Measurements from ENCODE around the gene A3GALT2.
"Not testable (repeated sequence)": the region's sequence is repeated elsewhere in the genome, so short reads cannot be mapped to it uniquely, and the experiment has no call there.

Gene A3GALT2

DNA sequence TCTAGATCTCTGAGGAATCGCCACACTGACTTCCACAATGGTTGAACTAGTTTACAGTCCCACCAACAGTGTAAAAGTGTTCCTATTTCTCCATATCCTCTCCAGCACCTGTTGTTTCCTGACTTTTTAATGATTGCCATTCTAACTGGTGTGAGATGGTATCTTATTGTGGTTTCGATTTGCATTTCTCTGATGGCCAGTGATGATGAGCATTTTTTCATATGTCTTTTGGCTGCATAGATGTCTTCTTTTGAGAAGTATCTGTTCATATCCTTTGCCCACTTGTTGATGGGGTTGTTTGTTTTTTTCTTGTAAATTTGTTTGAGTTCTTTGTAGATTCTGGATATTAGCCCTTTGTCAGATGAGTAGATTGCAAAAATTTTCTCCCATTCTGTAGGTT is 30.3 kb downstream of the A3GALT2 start:
- DNase-seq, result not testable (repeated sequence)

- no peak for DNase-seq
Observed at GRCh38 chr1:33289858-33290154, 31.1 kb downstream of the A3GALT2 start.

GRCh38 chr1:33288976-33289857 is 31.7 kb downstream of the A3GALT2 start:
- DNase-seq, result no peak

DNA sequence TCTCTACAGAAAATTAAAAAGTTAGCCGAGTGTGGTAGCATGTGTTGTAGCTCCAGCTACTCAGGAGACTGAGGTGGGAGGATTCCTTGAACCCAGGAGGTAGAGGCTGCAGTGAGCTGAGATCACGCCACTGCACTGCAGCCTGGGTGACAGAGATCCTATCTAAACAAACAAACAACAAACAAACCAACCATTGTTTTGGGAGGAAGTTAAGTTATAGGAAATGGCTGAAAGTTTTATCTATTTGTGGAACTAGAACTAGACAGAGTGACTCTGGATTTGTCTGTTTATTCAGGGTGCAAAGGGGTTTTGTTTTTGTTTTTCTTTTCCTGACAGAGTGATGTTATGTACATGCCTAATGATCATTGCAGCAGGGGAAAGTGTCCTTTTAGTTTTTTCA is 33.6 kb downstream of the A3GALT2 start:
- DNase-seq, result no peak

DNA sequence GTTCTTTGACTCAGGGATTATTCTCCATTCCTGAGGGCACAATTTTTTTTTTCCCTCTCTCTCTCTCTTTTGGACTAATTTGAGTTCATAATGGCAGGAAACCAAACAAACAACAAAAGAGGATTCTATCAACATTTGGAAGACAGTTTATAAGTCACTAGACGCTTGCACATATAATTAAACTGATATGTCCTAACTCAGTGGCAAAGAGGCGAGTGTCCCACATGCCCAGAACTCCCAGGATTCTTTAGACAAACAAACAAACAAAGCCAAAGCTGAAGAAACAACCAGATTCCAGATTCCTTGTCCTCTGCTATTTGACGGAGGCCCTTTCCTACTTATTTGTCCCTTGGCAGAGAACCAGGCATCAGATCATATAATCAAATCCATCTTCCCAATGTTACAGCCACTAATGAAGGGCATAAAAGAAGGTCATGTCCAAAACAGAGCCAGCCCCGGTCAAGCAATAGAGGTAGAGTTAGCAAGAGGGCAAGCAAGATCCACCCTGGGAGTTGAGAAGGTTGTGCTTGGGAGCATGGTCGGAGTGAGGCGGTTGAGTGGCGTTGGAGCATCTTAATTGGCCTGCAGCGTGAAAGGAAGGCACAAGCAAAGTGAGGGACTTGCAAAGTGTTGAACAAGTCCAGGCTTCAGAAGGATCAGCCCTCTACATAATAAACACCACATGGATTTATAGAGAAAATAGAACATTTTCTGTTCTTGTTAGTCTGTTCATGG is 34.3 kb downstream of the A3GALT2 start:
- DNase-seq, result no peak

DNA sequence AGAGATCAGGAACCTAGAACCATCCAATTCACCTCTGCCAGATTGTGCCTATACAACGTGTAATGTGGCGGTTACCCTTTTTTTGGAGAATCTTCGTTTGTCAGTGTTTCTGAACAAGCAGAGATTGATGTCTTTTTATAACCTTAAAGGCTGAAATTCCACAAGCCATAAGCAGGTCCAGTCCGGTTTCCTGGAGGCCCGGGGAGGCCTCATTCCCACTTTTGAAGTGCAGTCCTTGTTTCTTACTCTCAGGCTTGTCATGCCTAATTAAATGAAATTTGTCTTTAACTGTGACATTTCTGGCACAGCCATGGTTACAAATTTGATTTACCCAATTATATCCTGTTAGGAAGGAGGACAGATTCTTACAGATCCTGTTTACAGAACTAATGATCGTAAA is 36.8 kb downstream of the A3GALT2 start:
- no peak for DNase-seq

- no peak for DNase-seq
Observed at GRCh38 chr1:33282791-33283190, 38.1 kb downstream of the A3GALT2 start.

DNA sequence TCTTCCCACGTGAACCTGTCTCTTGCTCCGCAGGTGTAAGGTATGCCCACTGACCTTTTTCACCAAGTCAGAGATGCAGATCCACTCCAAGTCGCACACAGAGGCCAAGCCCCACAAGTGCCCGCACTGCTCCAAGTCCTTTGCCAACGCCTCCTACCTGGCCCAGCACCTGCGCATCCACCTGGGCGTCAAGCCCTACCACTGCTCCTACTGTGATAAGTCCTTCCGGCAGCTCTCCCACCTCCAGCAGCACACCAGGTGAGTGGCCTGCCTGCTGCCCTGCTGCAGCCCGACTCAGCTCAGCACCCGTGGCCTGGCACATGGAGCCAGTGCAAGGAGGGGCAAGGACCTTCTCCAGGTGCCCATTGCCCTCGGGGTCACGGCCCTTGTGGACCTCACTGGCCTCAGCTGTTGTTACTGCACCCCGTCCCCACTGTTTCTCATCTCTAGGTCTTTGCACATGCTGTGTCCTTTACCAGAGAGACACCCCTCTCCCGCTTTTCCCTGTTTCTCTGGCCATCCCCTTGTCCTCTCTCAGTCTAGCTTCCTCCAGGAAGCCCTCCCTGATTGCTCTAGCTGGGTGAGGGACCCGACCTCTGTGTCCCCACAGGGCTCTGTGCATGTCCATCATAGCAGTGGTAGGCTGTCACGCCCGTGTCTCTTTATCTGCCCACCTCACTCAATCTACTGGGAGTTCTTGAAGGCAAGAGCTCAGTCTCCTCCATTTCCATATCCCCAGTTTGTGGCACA is 39.2 kb downstream of the A3GALT2 start:
- DNase-seq, result no peak

DNA sequence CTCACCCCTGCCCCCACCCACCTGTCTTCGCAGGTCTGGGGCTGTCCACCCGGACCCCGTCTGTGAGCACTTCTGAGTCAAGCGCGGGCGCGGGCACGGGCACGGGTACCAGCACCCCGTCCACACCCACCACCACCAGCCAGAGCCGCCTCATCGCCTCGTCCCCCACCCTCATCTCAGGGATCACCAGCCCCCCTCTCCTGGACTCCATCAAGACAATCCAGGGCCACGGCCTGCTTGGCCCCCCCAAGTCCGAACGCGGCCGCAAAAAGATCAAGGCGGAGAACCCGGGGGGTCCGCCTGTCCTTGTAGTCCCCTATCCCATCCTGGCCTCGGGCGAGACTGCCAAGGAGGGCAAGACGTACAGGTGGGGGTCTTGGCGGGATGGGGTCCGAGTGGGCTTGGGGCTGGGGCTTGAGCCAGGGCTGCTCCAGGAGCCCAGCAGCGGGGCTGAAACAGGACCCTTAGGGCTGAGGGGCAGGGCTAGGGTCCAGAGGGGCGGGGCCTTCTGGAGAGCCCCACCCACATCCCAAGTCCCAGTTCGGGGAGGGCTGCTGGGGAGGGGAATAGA is 40.7 kb downstream of the A3GALT2 start:
- no peak for DNase-seq

- no peak for DNase-seq
Observed at GRCh38 chr1:33277488-33278084, 43.3 kb downstream of the A3GALT2 start.

DNA sequence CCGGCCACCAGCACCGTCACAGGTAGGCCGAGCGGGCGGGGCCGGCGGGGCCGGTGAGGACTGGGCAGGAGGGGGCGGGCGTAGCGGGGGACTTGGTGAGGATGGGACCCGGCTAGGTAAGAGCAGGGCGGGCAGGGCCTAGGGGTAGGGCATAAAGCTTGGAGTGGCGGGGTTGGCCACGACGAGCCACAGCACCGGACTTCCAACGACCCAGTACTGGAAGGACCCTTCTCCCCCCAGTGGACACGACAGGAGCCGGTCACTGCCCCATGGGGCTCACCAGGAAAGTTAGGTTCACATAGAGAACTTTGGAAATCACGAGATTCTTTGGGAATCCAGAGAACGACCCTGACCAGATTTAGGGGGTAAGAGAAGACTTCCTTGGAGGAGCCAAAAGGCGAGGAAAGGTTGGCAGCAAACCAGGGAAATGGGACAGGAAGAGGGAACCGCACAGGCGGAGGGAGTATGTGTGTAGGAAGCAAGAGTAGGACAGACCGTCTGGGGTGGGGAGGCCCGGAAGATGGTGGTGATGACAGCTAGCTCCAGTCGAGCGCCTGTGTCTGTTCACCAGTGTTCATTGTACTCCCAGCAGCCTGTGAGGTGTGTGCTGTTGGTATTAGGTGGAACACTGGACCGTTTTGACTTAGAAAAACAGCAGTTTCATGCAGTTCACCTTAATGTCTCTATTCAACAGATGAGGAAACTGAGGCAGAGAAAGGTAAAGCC is 44.2 kb downstream of the A3GALT2 start:
- no peak for DNase-seq

GRCh38 chr1:33275706-33276572 is 45.0 kb downstream of the A3GALT2 start:
- no peak for DNase-seq

- no peak for DNase-seq
Observed at GRCh38 chr1:33275195-33275594, 45.7 kb downstream of the A3GALT2 start.

- DNase-seq, result no peak
Observed at GRCh38 chr1:33274446-33274845, 46.5 kb downstream of the A3GALT2 start.

GRCh38 chr1:33273961-33274371 is 46.9 kb downstream of the A3GALT2 start:
- no peak for DNase-seq

GRCh38 chr1:33273406-33273805 is 47.5 kb downstream of the A3GALT2 start:
- peak in 1 of 2 donors; percentile 31 for DNase-seq

DNA sequence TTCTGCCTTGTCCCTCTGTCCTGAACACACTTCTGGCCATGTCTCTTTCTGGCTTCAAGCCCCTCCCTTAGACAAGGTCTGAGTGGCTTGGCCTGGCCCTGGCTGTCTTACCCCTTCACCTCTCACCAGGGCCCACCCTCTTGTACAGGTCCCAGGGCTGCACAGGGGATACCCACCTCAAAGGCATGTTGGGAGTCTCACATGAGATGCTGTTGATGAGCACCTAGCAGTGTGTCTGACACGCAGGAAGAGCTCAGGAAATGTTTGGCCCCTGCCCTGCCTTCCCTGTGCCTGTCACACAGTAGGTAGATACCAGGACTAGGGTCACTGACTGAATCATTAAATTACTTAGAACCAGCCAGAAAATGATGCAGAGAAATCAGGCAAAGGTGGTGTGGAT is 48.0 kb downstream of the A3GALT2 start:
- no peak for DNase-seq

GRCh38 chr1:33272509-33272908 is 48.4 kb downstream of the A3GALT2 start:
- DNase-seq, result no peak

GRCh38 chr1:33271666-33272505 is 49.0 kb downstream of the A3GALT2 start:
- DNase-seq, result no peak

DNA sequence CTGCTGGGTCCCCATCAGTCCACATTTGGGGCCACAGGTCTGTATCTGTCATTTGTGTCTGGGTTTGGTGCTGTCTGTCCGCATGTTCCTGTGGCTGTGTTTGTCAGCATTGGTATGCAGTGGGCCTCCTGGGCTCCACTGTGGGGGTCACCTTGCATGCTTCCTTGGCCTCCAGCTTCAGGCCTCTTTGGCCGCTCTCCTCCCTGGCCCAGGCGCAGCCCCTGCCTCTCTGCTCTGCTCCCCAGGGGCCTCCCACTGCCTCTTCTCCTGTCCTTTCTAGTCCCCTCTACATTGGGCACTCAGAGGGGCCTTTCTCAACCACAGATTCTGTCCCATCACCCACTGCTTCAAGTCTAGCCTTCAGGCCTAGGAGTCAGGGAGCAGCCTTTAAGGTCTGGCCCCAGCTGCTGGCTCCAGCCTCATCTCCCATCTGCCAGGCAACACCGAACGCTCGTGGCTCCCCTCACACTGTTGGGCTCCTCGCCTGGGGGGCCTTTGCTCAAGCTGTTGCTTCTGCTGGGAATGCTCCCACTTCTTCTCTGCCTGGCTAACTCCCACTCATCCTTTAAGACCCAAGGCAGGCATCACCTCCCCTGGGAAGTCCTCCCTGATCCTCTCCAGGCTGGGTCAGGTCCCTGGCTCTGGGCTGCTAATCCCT is 50.0 kb downstream of the A3GALT2 start:
- DNase-seq, result no peak

Measured in CD4-positive, alpha-beta T cell treated with Interferon alpha-2 for 1 hour (primary cell).